ENCODE data around the gene LHFPL6.

The LHFPL6 gene

DNA sequence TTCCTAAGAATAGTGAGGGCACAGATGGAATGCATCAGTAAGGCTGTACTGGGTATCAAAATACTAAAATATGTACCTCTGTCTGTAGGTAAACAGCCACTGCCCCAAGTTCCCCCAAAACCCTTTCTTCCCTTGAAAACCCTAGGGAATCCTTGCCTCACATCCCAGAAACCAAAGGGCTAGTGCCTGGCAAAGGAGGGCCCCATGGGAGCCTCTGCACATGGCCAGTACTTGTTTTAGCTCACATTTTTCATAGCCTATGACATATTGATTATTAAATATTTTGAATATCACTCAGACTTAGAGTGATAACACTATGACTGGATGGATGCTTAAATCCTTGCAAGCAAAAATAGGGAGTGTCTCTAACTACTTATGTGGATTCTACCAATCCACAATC, 237.1 kb downstream of the LHFPL6 start:
- TF ChIP-seq, protein P1, sequence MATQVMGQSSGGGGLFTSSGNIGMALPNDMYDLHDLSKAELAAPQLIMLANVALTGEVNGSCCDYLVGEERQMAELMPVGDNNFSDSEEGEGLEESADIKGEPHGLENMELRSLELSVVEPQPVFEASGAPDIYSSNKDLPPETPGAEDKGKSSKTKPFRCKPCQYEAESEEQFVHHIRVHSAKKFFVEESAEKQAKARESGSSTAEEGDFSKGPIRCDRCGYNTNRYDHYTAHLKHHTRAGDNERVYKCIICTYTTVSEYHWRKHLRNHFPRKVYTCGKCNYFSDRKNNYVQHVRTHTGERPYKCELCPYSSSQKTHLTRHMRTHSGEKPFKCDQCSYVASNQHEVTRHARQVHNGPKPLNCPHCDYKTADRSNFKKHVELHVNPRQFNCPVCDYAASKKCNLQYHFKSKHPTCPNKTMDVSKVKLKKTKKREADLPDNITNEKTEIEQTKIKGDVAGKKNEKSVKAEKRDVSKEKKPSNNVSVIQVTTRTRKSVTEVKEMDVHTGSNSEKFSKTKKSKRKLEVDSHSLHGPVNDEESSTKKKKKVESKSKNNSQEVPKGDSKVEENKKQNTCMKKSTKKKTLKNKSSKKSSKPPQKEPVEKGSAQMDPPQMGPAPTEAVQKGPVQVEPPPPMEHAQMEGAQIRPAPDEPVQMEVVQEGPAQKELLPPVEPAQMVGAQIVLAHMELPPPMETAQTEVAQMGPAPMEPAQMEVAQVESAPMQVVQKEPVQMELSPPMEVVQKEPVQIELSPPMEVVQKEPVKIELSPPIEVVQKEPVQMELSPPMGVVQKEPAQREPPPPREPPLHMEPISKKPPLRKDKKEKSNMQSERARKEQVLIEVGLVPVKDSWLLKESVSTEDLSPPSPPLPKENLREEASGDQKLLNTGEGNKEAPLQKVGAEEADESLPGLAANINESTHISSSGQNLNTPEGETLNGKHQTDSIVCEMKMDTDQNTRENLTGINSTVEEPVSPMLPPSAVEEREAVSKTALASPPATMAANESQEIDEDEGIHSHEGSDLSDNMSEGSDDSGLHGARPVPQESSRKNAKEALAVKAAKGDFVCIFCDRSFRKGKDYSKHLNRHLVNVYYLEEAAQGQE (IDR thresholded peaks at IDR 0.05; ENCODE audit: low read depth), result no peak
- TF ChIP-seq RAD21 (IDR thresholded peaks at IDR 0.05; ENCODE audit: low read depth) (no peak), CREB1 (IDR thresholded peaks at IDR 0.05; ENCODE audit: low read depth) (no peak), ZBTB7A (IDR thresholded peaks at IDR 0.05; ENCODE audit: low read depth) (no peak), NFIC (IDR thresholded peaks at IDR 0.05) (no peak), FOXM1 (IDR thresholded peaks at IDR 0.05; ENCODE audit: borderline replicate concordance, low read depth) (no peak), TAF1 (IDR thresholded peaks at IDR 0.05; ENCODE audit: low read depth) (no peak), CEBPB (IDR thresholded peaks at IDR 0.05) (no peak), EP300 (IDR thresholded peaks at IDR 0.05; ENCODE audit: borderline replicate concordance) (no peak), EGR1 (IDR thresholded peaks at IDR 0.05) (no peak), TCF12 (IDR thresholded peaks at IDR 0.05; ENCODE audit: low read depth) (no peak), TEAD4 (IDR thresholded peaks at IDR 0.05) (no peak), YY1 (IDR thresholded peaks at IDR 0.05; ENCODE audit: low read depth) (no peak)
- TF ChIP-seq, protein P2, sequence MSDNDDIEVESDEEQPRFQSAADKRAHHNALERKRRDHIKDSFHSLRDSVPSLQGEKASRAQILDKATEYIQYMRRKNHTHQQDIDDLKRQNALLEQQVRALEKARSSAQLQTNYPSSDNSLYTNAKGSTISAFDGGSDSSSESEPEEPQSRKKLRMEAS (IDR thresholded peaks at IDR 0.05), result no peak
- TF ChIP-seq, protein P3, sequence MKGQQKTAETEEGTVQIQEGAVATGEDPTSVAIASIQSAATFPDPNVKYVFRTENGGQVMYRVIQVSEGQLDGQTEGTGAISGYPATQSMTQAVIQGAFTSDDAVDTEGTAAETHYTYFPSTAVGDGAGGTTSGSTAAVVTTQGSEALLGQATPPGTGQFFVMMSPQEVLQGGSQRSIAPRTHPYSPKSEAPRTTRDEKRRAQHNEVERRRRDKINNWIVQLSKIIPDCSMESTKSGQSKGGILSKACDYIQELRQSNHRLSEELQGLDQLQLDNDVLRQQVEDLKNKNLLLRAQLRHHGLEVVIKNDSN (IDR thresholded peaks at IDR 0.05), result no peak

DNA sequence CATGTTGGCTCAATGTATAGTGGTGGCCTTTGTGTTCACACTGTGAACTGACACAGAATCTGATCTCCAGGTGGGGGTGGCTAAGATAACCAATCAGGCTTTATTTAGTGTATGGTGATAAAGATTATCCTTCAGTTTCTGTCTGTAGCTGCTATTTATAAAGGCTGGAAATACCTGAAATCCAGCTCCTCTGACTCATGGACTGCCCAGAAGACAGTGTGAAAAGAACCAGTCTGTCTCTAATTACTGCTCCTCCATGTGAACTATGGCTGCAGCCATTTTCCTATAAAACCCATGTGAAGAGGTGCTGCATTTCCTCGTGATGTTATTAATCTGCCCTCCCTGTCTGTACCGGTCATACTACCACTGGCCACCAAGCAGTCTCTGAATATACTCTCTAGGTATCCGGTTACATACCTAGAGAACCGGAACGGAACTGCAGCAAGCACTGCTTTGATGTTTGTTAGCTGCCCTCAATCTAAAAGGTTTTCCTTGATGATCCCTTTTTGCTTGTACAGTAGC, 238.0 kb downstream of the LHFPL6 start:
- TF ChIP-seq, protein P2 (IDR thresholded peaks at IDR 0.05), result 0 out of 2 replicates have a peak, but pooled peaks have one; percentile 35
- TF ChIP-seq, protein P1 (IDR thresholded peaks at IDR 0.05; ENCODE audit: low read depth), result no peak

DNA sequence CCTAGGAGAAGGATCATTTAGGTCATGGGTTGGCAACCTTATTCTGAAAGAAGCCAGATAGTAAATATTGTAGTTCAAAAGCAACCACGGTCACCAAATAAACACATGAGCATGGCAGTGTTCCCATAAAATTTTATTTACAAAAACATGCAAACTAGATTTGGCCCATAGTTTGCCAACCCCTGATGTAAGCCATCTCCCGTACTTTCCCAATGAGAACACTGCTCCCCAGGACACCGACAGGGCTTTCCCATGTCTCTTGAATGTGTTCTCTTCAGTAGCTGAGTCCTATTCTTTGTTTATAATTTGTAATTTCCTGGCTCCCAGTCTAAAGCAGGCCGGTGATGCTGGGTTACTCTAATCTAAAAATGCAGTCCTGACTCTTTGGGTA, 239.6 kb downstream of the LHFPL6 start:
- no peak for TF ChIP-seq TEAD4 (IDR thresholded peaks at IDR 0.05)

DNA sequence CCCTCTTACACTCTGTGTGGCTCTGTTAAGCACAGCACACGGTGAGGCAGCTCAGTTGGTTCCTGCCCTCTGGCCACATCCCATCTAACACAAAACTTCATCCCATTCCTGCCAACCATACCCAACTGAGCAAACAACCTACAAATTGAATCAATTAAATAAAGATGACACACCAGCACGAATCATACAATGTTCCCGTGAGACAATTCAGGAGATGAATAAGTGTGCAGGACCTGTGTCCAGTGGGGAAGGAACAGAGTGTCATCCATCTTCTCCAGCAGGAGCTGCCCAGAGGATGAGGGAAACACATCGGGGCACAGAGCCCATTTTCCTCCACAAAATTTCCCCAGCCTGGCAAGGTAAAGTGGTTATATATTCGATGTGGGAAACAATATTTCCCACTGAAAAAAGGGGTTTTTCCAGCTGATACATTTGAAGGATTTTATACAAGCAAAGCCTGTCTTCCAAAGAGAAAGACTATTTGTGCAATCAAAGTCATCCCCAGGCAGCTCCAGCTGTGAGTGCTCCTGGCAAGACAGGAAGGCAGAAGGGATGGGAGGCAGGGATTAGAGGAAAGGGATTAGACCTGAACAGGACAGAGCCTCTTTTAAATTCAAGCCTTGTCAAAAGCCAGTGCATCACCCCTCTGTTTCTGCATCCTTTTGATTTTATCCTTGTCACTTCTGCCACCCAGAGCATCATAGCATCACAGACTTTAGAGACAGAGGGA, 240.2 kb downstream of the LHFPL6 start:
- TF ChIP-seq CREB1 (IDR thresholded peaks at IDR 0.05; ENCODE audit: low read depth) (no peak), CEBPB (IDR thresholded peaks at IDR 0.05) (no peak), TAF1 (IDR thresholded peaks at IDR 0.05; ENCODE audit: low read depth) (no peak), EP300 (IDR thresholded peaks at IDR 0.05; ENCODE audit: borderline replicate concordance) (no peak), TCF12 (IDR thresholded peaks at IDR 0.05; ENCODE audit: low read depth) (no peak)

DNA sequence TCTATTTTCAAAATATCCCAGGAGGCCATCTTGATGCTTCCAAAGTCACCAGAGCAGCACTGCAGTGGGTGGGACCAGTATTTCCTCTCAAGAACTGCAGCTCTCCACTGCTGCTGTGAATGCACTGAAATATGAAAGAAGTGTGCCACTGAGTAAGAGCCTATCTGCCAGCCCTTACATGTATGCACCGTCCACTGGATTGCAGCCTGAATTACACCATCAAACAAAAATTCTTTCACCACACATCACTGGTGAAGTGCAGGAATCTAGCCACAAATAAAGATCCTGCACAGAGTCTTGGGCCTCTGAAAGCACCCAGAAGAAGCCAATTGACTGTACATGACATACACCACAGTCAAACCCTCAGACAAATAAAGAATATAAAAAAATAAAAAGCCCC, 249.0 kb downstream of the LHFPL6 start:
- TF ChIP-seq FOXM1 (IDR thresholded peaks at IDR 0.05; ENCODE audit: borderline replicate concordance, low read depth) (no peak), ZBTB7A (IDR thresholded peaks at IDR 0.05; ENCODE audit: low read depth) (no peak), TCF12 (IDR thresholded peaks at IDR 0.05; ENCODE audit: low read depth) (no peak), EGR1 (IDR thresholded peaks at IDR 0.05) (no peak), NFIC (IDR thresholded peaks at IDR 0.05) (no peak), CREB1 (IDR thresholded peaks at IDR 0.05; ENCODE audit: low read depth) (no peak), RAD21 (IDR thresholded peaks at IDR 0.05; ENCODE audit: low read depth) (no peak)
- TF ChIP-seq, protein P2 (IDR thresholded peaks at IDR 0.05), result no peak
- TF ChIP-seq, protein P3 (IDR thresholded peaks at IDR 0.05), result no peak

DNA sequence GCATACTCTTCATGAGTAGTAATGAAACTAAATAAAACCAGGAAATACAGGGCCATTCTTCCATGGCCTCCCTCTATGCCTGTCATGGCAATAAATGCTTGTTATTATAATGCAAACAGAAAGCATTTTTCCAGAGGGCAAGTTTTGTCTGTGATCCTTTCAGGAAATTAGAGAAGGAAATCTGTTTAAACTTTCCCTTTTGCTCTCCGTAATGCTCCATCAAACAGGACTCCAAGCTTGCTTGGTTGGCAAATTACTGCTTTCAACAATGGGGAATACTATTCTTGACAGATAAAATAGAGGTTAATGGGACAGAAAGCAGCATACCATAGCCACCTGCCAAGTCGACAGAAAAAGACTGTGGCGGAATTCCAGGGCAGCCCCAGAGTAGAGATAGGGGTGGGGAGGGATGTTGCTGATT, 252.5 kb downstream of the LHFPL6 start:
- TF ChIP-seq, protein P3 (IDR thresholded peaks at IDR 0.05), result no peak
- TF ChIP-seq TEAD4 (IDR thresholded peaks at IDR 0.05), result peak; percentile 45; the same call in 1 of the 2 replicates
- TF ChIP-seq EP300 (IDR thresholded peaks at IDR 0.05; ENCODE audit: borderline replicate concordance), result peak; percentile 62; the same call in 1 of the 2 replicates
- TF ChIP-seq EGR1 (IDR thresholded peaks at IDR 0.05), result no peak
- peak; percentile 69 for TF ChIP-seq NFIC (IDR thresholded peaks at IDR 0.05)
- TF ChIP-seq TCF12 (IDR thresholded peaks at IDR 0.05; ENCODE audit: low read depth), result peak; percentile 62; the same call in 1 of the 2 replicates
- TF ChIP-seq TAF1 (IDR thresholded peaks at IDR 0.05; ENCODE audit: low read depth), result no peak
- TF ChIP-seq, protein P1 (IDR thresholded peaks at IDR 0.05; ENCODE audit: low read depth), result no peak
